Neuronal stem cell (in vitro differentiated cells): ENCODE results near the gene ZNF200.
A peak's percentile ranks its signal among the peaks of the same experiment; 100 is the strongest.

Experiments used
- DNase-seq: peaks from one replicate; pipeline ENCODE4 v3.0.0-alpha.2; 2013; ENCODE audit warnings: low spot score
- H2AFZ ChIP-seq: one replicate; pipeline ENCODE4 v1.6.1; 2013; ENCODE audit warnings: mild to moderate bottlenecking, low read length, inconsistent platforms
- H2AK5ac ChIP-seq: 2 replicates; pipeline ENCODE4 v1.6.1; 2013; ENCODE audit warnings: low read depth, mild to moderate bottlenecking, inconsistent platforms, low read length, moderate library complexity, mixed read lengths
- H2BK120ac ChIP-seq: 2 replicates; pipeline ENCODE4 v1.6.1; 2013; ENCODE audit warnings: low read depth, mild to moderate bottlenecking, inconsistent platforms, low read length, moderate library complexity, mixed read lengths
- H2BK12ac ChIP-seq: one replicate; pipeline ENCODE4 v1.6.1; 2013; ENCODE audit warnings: low read length, inconsistent platforms
- H2BK15ac ChIP-seq: 2 replicates; pipeline ENCODE4 v1.6.1; 2013; ENCODE audit warnings: mild to moderate bottlenecking, low read length, inconsistent platforms, mixed read lengths
- H2BK5ac ChIP-seq: one replicate; pipeline ENCODE4 v1.6.1; 2013; ENCODE audit warnings: inconsistent platforms, mild to moderate bottlenecking, low read length, moderate library complexity
- H3K14ac ChIP-seq: one replicate; pipeline ENCODE4 v1.6.1; 2013; ENCODE audit warnings: low read length, inconsistent platforms
- H3K18ac ChIP-seq: 2 replicates; pipeline ENCODE4 v1.6.1; 2013; ENCODE audit warnings: low read length, inconsistent platforms
- H3K23ac ChIP-seq: 2 replicates; pipeline ENCODE4 v1.6.1; 2013; ENCODE audit warnings: low read depth, mild to moderate bottlenecking, mixed read lengths, low read length, inconsistent platforms; ENCODE audit not compliant: poor library complexity
- H3K27ac ChIP-seq: replicated peaks from 3 replicates; pipeline ENCODE4 v1.5.1; 2013; ENCODE audit warnings: low read length, inconsistent platforms
- H3K27me3 ChIP-seq, 3 experiments: 2 replicates each; pipeline ENCODE4 v1.6.1; 2013; ENCODE audit warnings: low read length in 3 of 3, mild to moderate bottlenecking in 2 of 3, inconsistent platforms in 1 of 3, low read depth in 1 of 3, mixed read lengths in 1 of 3, moderate library complexity in 1 of 3; ENCODE audit not compliant: control insufficient read depth in 3 of 3, insufficient read depth in 3 of 3
- H3K36me3 ChIP-seq, 2 donors: replicated peaks in 1 of 2; 2 replicates each; pipeline ENCODE4 v1.6.1; 2013; ENCODE audit warnings: low read length in 2 of 2; ENCODE audit not compliant: control insufficient read depth in 2 of 2, insufficient read depth in 2 of 2
- H3K4ac ChIP-seq: 2 replicates; pipeline ENCODE4 v1.6.1; 2013; ENCODE audit warnings: inconsistent platforms, mild to moderate bottlenecking, low read length, moderate library complexity
- H3K4me1 ChIP-seq, 2 donors: 1 replicate in 1 of 2; 2 replicates in 1 of 2; pipeline ENCODE4 v1.6.1; 2013; ENCODE audit warnings: low read length in 2 of 2, low read depth in 1 of 2; ENCODE audit not compliant: control insufficient read depth in 2 of 2, insufficient read depth in 1 of 2
- H3K4me2 ChIP-seq: one replicate; pipeline ENCODE4 v1.6.1; 2013; ENCODE audit warnings: mild to moderate bottlenecking, low read length, inconsistent platforms; ENCODE audit not compliant: insufficient read depth, poor library complexity, severe bottlenecking
- H3K4me3 ChIP-seq, 2 donors: 2 replicates each; pipeline ENCODE4 v1.5.1; 2013; ENCODE audit warnings: low read length in 2 of 2, mild to moderate bottlenecking in 2 of 2, inconsistent platforms in 1 of 2, moderate library complexity in 1 of 2
- H3K79me1 ChIP-seq: one replicate; pipeline ENCODE4 v1.6.1; 2013; ENCODE audit warnings: low read depth, mild to moderate bottlenecking, inconsistent platforms, low read length, moderate library complexity
- H3K9ac ChIP-seq: one replicate; pipeline ENCODE4 v1.6.1; 2013; ENCODE audit warnings: mild to moderate bottlenecking, low read depth, low read length, inconsistent platforms; ENCODE audit not compliant: poor library complexity
- H3K9me3 ChIP-seq, 2 donors: replicated peaks in 1 of 2; 2 replicates each; pipeline versions ENCODE3 to v1.6.1; 2013; ENCODE audit warnings: low read length in 2 of 2, mild to moderate bottlenecking in 2 of 2, inconsistent platforms in 1 of 2, low read depth in 1 of 2, mixed read lengths in 1 of 2, moderate library complexity in 1 of 2; ENCODE audit not compliant: control insufficient read depth in 2 of 2, insufficient read depth in 1 of 2
- H4K8ac ChIP-seq: one replicate; pipeline ENCODE4 v1.6.1; 2013; ENCODE audit warnings: low read depth, mild to moderate bottlenecking, inconsistent platforms, low read length, moderate library complexity
- H4K91ac ChIP-seq: one replicate; pipeline ENCODE4 v1.6.1; 2013; ENCODE audit warnings: low read length, low read depth, mild to moderate bottlenecking, inconsistent platforms; ENCODE audit not compliant: poor library complexity
- WGBS, 2 donors: extraction: QIAGEN DNeasy Blood & Tissue Kit; methylation state at CpG; one replicate each; pipeline ENCODE4 v1.1.7; 2013; ENCODE audit warnings: missing lambda C conversion rate in 2 of 2, mixed read lengths in 1 of 2; ENCODE audit not compliant: insufficient read length in 2 of 2, insufficient replicate concordance in 1 of 2; ENCODE audit errors: extremely low coverage in 2 of 2; 5-methylcytosine and 5-hydroxymethylcytosine counted together

The ZNF200 gene

DNA sequence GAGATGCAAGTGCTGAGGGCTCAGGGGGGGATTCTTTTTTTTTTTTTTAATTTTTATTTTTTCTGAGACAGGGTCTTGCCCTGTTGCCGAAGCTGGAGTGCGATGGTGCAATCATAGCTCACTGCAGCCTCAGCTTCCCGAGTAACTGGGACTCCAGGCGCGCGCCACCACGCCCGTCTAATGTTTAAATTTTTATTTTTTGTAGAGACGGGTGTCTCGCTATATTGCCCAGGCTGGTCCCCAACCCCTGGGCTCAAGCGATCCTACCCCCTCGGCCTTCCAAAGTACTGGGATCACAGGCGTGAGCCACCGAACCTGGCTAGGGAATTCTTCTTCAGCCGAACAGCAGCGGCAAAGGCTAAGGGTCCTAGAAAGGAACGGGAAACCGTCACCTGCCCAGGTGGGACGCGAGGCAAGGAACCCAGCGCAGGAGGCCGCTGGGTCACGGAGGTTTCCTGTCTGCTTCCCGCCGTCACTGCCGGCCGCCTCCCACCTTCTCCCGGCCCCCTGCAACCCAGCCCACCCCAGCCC lies 60.3 kb downstream of the ZNF200 start:
- Histone ChIP-seq H2BK120ac (no peak overlapping the region), H3K79me1 (no peaks in the 10 kb centered on the region), H3K4me1 (peaks cover 7 to 19% of the 10 kb centered on the region in 2 donors), H4K8ac (no peak overlapping the region), H2BK15ac (no peak overlapping the region), H3K27me3 (peaks cover 20 to 84% (median 69%) of the 10 kb centered on the region in 3 experiments), H3K9me3 (peaks cover 0 to 1% of the 10 kb centered on the region in 2 donors), H3K4ac (no peak overlapping the region), H3K4me2 (peak overlapping the region; percentile 41), H4K91ac (no peak overlapping the region), H3K9ac (no peak overlapping the region), H2BK5ac (no peak overlapping the region), H2AK5ac (no peak overlapping the region), H3K36me3 (no peaks in the 10 kb centered on the region), H3K27ac (no peak overlapping the region), H3K4me3 (peak overlapping the region; percentile 21 to 50), H2AFZ (peak overlapping the region; percentile 73), H3K18ac (no peak overlapping the region), H2BK12ac (no peak overlapping the region), H3K14ac (no peak overlapping the region), H3K23ac (no peak overlapping the region)
- no peak for DNase-seq
- WGBS, 2 donors: no CpG with 5 or more reads among the region's 28 CpGs

DNA sequence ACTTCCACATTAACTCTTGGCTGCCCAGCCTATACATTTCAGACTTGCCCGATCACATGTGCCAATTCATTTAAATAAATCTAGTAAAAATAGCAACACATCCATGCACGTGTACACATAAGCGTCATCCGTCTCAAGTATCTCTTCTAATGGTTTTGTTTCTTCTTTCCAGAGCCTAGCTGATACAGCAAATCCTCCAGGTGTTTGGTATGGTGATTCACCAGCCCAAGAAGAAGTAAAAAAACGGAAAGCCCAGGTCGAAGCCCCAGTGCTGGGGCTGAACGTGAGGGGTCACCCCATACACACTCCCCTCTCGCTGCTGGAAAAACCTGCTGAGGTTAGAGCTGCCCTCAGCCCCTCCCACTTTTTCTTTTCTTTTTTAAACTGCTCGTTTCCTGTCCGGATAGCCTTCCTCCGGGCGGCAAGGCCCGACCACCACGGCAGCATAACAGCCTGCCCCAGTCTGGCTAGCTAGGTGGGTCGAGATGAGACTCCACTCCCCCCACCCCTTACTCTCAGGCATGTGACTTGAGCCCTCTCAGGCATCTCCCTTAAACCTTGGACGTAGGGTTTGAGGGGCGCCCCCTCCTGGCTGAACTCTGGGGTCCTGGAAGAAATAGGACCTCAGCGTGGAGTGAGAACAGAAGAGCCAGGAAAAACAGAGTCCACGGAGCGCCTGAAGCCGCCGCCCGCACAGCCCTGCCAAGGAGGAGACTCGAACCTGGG lies 60.9 kb downstream of the ZNF200 start:
- Histone ChIP-seq H2BK5ac (no peak overlapping the region), H4K8ac (no peak overlapping the region), H2AFZ (peak overlapping the region; percentile 73), H4K91ac (no peak overlapping the region), H3K79me1 (no peaks in the 10 kb centered on the region), H3K4ac (no peak overlapping the region), H2AK5ac (no peak overlapping the region), H3K23ac (no peak overlapping the region), H3K18ac (no peak overlapping the region), H3K27ac (no peak overlapping the region), H2BK120ac (no peak overlapping the region), H2BK12ac (no peak overlapping the region), H2BK15ac (no peak overlapping the region), H3K4me3 (peak overlapping the region; percentile 17 to 66), H3K9me3 (no peaks in the 10 kb centered on the region), H3K14ac (no peak overlapping the region), H3K36me3 (no peaks in the 10 kb centered on the region), H3K4me2 (peak overlapping the region; percentile 45), H3K27me3 (peaks cover 20 to 84% (median 70%) of the 10 kb centered on the region in 3 experiments), H3K4me1 (peaks cover 7 to 19% of the 10 kb centered on the region in 2 donors), H3K9ac (no peak overlapping the region)
- no CpG with 5 or more reads among the region's 24 CpGs for WGBS, 2 donors
- no peak for DNase-seq
